Measurements from ENCODE around the gene ADAMTSL1.

The ADAMTSL1 gene

DNA sequence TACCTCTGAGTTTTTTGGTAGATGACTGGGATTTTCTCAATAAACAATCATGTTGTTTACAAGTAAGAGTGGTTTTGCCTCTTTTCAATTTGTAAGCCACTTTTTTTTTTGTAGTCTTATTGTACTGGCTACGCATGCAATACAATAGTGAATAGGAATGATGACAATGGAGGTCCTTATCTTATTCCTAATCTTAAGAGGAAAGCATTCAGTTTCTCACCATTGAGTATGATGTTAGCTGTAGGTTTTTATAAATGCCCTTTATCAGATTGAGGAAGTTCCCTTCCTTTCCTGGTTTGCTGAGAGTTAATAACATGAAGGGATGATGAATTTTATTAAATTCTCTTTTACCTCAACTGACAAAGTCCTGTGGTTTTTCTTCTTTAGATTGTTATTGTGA, 155.2 kb downstream of the ADAMTSL1 start:
- TF ChIP-seq POLR2AphosphoS5 (IDR thresholded peaks at IDR 0.05; ENCODE audit: low read depth) (no peak), SPI1 (IDR thresholded peaks at IDR 0.05; ENCODE audit: borderline replicate concordance, low read depth) (no peak), GABPA (IDR thresholded peaks at IDR 0.05; ENCODE audit: low read depth) (no peak)
- TF ChIP-seq, protein P1, sequence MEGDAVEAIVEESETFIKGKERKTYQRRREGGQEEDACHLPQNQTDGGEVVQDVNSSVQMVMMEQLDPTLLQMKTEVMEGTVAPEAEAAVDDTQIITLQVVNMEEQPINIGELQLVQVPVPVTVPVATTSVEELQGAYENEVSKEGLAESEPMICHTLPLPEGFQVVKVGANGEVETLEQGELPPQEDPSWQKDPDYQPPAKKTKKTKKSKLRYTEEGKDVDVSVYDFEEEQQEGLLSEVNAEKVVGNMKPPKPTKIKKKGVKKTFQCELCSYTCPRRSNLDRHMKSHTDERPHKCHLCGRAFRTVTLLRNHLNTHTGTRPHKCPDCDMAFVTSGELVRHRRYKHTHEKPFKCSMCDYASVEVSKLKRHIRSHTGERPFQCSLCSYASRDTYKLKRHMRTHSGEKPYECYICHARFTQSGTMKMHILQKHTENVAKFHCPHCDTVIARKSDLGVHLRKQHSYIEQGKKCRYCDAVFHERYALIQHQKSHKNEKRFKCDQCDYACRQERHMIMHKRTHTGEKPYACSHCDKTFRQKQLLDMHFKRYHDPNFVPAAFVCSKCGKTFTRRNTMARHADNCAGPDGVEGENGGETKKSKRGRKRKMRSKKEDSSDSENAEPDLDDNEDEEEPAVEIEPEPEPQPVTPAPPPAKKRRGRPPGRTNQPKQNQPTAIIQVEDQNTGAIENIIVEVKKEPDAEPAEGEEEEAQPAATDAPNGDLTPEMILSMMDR (IDR thresholded peaks at IDR 0.05; ENCODE audit: insufficient read depth, low read length) = no peak
- TF ChIP-seq, protein P2, sequence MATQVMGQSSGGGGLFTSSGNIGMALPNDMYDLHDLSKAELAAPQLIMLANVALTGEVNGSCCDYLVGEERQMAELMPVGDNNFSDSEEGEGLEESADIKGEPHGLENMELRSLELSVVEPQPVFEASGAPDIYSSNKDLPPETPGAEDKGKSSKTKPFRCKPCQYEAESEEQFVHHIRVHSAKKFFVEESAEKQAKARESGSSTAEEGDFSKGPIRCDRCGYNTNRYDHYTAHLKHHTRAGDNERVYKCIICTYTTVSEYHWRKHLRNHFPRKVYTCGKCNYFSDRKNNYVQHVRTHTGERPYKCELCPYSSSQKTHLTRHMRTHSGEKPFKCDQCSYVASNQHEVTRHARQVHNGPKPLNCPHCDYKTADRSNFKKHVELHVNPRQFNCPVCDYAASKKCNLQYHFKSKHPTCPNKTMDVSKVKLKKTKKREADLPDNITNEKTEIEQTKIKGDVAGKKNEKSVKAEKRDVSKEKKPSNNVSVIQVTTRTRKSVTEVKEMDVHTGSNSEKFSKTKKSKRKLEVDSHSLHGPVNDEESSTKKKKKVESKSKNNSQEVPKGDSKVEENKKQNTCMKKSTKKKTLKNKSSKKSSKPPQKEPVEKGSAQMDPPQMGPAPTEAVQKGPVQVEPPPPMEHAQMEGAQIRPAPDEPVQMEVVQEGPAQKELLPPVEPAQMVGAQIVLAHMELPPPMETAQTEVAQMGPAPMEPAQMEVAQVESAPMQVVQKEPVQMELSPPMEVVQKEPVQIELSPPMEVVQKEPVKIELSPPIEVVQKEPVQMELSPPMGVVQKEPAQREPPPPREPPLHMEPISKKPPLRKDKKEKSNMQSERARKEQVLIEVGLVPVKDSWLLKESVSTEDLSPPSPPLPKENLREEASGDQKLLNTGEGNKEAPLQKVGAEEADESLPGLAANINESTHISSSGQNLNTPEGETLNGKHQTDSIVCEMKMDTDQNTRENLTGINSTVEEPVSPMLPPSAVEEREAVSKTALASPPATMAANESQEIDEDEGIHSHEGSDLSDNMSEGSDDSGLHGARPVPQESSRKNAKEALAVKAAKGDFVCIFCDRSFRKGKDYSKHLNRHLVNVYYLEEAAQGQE (IDR thresholded peaks at IDR 0.05; ENCODE audit: insufficient replicate concordance, low read depth) = no peak
- no peak overlapping the region for H3K27ac ChIP-seq (replicated peaks)
- no peak overlapping the region for H3K4me3 ChIP-seq (replicated peaks; ENCODE audit: insufficient read depth, low read length)
- H3K27me3 ChIP-seq (ENCODE audit: insufficient read depth, poor library complexity, severe bottlenecking) = no peaks in the 10 kb centered on the region
- no peak for DNase-seq (ENCODE audit: low read depth in 1 of 2, low spot score in 1 of 2)

DNA sequence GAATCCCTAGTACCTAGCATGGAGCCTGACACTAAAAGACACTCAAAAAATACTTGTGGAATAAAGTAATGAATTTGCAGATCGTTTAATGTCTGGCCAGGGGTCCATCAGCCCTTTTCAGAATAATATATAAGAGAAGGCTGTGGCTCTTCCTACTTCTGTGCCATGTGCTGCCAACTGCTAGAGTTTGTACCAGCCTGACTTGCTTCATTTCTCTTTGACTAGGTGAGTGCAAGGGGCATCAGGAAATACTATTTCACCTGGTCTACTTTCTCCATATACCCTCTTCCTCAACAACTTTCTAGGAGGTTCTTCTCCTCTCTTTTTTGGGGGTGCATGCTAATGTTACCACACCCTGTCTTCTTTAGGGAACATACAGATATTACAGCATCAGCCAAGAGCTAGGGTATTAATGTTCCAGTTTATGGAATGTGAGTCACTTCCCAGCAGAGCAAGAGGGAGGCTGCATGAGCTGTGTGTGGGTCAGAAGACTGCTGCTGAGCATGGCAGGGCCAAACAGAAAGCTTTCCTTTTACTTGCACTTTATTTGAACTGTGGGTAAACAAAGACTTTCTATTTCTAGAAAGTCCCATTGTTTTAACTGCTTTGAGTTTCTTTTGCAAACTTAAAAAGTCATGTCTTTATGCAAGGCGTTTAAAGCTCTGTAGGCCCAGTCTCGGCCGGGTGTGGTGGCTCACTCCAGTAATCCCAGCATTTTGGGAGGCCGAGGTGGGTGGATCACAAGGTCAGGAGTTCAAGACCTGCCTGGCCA, 158.9 kb downstream of the ADAMTSL1 start:
- DNase-seq (ENCODE audit: low read depth in 1 of 2, low spot score in 1 of 2) = no peak
- H3K4me3 ChIP-seq (replicated peaks; ENCODE audit: insufficient read depth, low read length) = no peak overlapping the region
- no peak overlapping the region for H3K27ac ChIP-seq (replicated peaks)
- no peaks in the 10 kb centered on the region for H3K27me3 ChIP-seq (ENCODE audit: insufficient read depth, poor library complexity, severe bottlenecking)
- TF ChIP-seq POLR2AphosphoS5 (IDR thresholded peaks at IDR 0.05; ENCODE audit: low read depth) (no peak), SPI1 (IDR thresholded peaks at IDR 0.05; ENCODE audit: borderline replicate concordance, low read depth) (no peak), GABPA (IDR thresholded peaks at IDR 0.05; ENCODE audit: low read depth) (no peak)
- TF ChIP-seq, protein P2 (IDR thresholded peaks at IDR 0.05; ENCODE audit: insufficient replicate concordance, low read depth) = no peak
- TF ChIP-seq, protein P1 (IDR thresholded peaks at IDR 0.05; ENCODE audit: insufficient read depth, low read length) = no peak

DNA sequence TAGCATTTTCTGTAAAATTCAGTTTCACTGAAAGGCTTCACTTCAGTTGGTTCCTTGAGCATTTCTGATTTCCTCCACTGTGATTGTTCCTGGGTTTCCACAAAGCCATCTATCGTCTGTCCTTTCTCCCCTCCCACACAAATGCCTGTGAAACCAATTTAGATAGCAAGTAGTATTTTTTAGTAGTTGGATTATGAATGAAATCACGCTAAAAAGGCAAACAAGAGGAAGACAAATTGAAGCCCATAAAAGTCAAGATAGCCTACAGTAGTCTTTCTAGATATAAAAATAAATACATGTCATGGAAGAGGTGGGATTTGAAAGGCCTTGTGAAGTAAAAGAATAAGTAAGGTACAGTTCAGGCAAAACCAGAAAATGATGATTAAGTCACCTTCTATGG, 162.8 kb downstream of the ADAMTSL1 start:
- Histone ChIP-seq H3K27ac (replicated peaks) (no peak overlapping the region), H3K27me3 (ENCODE audit: insufficient read depth, poor library complexity, severe bottlenecking) (no peaks in the 10 kb centered on the region), H3K4me3 (replicated peaks; ENCODE audit: insufficient read depth, low read length) (no peak overlapping the region)
- DNase-seq (ENCODE audit: low read depth in 1 of 2, low spot score in 1 of 2) = no peak
- TF ChIP-seq SPI1 (IDR thresholded peaks at IDR 0.05; ENCODE audit: borderline replicate concordance, low read depth) (no peak), GABPA (IDR thresholded peaks at IDR 0.05; ENCODE audit: low read depth) (no peak)

DNA sequence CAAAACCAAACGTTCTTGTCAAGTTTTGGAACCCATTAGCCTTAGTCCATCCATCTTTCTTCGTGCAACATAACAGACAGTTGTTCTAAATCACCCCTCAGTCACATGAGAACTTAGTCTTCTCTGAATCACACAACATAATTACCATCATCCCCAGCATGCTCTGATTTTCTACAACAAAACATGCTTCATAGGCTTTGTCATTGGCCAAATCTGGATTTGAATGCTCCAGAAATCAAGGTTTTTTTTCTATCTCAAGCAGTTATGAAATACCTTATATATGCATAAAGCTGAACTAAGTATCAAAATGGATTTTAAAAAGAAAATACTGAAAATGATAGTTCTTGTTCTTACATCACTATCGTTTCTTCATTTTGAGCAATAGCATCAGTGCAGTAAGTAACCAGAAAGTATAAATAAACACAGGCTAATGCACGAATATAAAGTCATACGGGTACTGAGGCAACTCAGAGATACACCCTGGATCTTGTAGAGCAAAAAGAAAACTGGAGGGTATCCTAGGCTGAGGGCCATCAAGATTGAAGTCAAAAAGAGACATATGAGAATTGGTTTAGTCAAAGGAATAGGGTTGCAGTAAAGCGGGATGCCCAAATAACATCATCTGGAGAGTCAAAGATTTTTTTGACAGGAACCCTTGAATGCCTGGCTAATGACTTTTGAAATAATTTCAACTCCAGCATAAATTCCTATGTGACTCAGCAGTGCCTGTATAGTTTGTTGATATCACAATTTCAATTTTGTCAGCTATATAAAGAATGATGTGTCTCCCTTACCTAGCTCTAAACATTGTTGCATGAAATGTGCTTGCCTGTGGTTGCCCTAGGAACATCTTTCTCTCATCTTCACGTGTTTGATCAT, 164.7 kb downstream of the ADAMTSL1 start:
- no peak for DNase-seq (ENCODE audit: low read depth in 1 of 2, low spot score in 1 of 2)
- H3K4me3 ChIP-seq (replicated peaks; ENCODE audit: insufficient read depth, low read length) = no peak overlapping the region
- H3K27me3 ChIP-seq (ENCODE audit: insufficient read depth, poor library complexity, severe bottlenecking) = no peaks in the 10 kb centered on the region
- no peak for TF ChIP-seq GABPA (IDR thresholded peaks at IDR 0.05; ENCODE audit: low read depth)
- TF ChIP-seq POLR2AphosphoS5 (IDR thresholded peaks at IDR 0.05; ENCODE audit: low read depth) = no peak
- TF ChIP-seq, protein P2 (IDR thresholded peaks at IDR 0.05; ENCODE audit: insufficient replicate concordance, low read depth) = no peak
- TF ChIP-seq, protein P1 (IDR thresholded peaks at IDR 0.05; ENCODE audit: insufficient read depth, low read length) = no peak
- no peak for TF ChIP-seq SPI1 (IDR thresholded peaks at IDR 0.05; ENCODE audit: borderline replicate concordance, low read depth)
- no peak overlapping the region for H3K27ac ChIP-seq (replicated peaks)

Measured in HL-60 (cell line).